IPS-15b (cell line): Measurements from ENCODE around the gene RAB40AL.
A peak's percentile ranks its signal among the peaks of the same experiment; 100 is the strongest.
"Not testable (repeated sequence)": the region's sequence is repeated elsewhere in the genome, so short reads cannot be mapped to it uniquely, and the experiment has no call there.

Experiments
- H3K27me3 ChIP-seq: one replicate; pipeline ENCODE4 v1.6.1; 2013; ENCODE audit warnings: low read length; ENCODE audit not compliant: control insufficient read depth, insufficient read depth
- H3K36me3 ChIP-seq: one replicate; pipeline ENCODE4 v1.6.1; 2013; ENCODE audit warnings: low read length; ENCODE audit not compliant: control insufficient read depth, insufficient read depth
- H3K4me1 ChIP-seq: one replicate; pipeline ENCODE4 v1.6.1; 2013; ENCODE audit warnings: mild to moderate bottlenecking, low read length; ENCODE audit not compliant: control insufficient read depth, insufficient read depth
- H3K4me3 ChIP-seq: one replicate; pipeline ENCODE4 v1.5.1; 2013; ENCODE audit warnings: low read depth, low read length
- H3K9ac ChIP-seq: one replicate; pipeline ENCODE4 v1.6.1; 2013; ENCODE audit warnings: low read depth, mild to moderate bottlenecking, low read length
- H3K9me3 ChIP-seq: one replicate; pipeline ENCODE4 v1.6.1; 2013; ENCODE audit warnings: mild to moderate bottlenecking, low read length; ENCODE audit not compliant: control insufficient read depth, insufficient read depth

RAB40AL gene, protein sequence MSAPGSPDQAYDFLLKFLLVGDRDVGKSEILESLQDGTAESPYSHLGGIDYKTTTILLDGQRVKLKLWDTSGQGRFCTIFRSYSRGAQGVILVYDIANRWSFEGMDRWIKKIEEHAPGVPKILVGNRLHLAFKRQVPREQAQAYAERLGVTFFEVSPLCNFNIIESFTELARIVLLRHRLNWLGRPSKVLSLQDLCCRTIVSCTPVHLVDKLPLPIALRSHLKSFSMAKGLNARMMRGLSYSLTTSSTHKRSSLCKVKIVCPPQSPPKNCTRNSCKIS

DNA sequence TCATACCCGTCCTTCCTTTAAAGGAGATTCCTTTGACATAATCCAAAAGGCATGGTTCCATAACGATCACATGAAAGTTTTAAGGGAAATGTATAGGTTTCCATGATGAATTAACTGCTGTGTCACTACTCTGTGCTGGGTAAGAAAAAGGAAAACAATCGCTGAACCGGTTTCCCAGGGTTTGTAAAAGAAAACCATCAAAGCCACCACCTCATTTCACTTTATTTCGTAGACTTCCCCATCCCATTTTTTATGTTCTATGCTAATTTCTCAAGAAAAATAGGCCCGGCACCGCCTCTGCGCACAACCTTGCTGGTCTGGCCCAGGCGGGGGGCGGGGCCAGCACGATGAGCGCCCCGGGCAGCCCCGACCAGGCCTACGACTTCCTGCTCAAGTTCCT is at the start of gene RAB40AL:
TSS of gene RAB40AL (plus strand) at position 301 of the 400 bp plus-strand sequence. CDS start at position 348, 47 bp downstream.
- not testable (repeated sequence) for H3K36me3 ChIP-seq, H3K27me3 ChIP-seq, H3K9me3 ChIP-seq, H3K4me3 ChIP-seq, H3K9ac ChIP-seq, H3K4me1 ChIP-seq

DNA sequence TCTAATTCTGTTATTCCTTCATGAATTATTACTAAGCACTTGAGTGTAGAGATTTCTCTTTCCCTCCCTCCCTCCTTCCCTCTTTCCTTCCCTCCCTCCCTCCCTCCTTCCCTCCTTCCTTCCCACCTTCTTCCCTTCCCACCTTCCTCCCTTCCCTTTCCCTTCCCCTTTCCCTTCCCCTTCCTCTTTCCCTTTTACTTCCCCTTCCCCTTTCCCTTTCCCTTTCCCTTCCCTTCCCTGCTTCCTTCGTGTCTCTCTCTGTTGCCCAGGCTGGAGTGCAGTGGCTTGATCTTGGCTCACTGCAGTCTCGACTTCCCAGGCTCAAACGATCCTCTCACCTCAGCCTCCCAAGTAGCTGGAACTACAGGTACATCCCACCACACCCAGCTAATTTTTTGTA is 49.4 kb upstream of the RAB40AL start:
- Histone ChIP-seq H3K4me1 (no peaks in the 10 kb centered on the region), H3K4me3 (no peak overlapping the region), H3K9me3 (peaks cover 3% of the 10 kb centered on the region), H3K9ac (no peak overlapping the region), H3K36me3 (no peaks in the 10 kb centered on the region), H3K27me3 (no peaks in the 10 kb centered on the region)

DNA sequence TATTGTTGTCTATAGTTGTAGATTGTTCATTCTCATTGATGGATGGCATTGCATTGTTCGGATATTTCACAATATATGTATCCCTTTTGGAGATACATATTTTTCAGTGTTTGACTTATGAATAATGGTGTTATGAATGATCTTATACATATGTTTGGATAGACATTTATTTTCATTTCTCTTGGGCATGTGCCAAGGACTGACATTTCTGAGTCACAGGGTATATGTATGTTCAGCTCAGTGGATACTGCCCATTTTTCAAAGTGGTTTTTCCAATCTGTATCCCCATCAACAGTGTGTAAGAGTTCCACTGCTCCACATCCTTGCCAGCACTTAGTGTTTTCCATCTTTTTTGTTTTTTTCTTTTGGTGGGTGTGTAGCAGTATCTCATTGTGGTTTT is 45.0 kb upstream of the RAB40AL start:
- no peaks in the 10 kb centered on the region for H3K4me1 ChIP-seq
- H3K9ac ChIP-seq = no peak overlapping the region
- H3K9me3 ChIP-seq = peaks cover 3% of the 10 kb centered on the region
- H3K36me3 ChIP-seq = no peaks in the 10 kb centered on the region
- no peaks in the 10 kb centered on the region for H3K27me3 ChIP-seq
- H3K4me3 ChIP-seq = no peak overlapping the region

DNA sequence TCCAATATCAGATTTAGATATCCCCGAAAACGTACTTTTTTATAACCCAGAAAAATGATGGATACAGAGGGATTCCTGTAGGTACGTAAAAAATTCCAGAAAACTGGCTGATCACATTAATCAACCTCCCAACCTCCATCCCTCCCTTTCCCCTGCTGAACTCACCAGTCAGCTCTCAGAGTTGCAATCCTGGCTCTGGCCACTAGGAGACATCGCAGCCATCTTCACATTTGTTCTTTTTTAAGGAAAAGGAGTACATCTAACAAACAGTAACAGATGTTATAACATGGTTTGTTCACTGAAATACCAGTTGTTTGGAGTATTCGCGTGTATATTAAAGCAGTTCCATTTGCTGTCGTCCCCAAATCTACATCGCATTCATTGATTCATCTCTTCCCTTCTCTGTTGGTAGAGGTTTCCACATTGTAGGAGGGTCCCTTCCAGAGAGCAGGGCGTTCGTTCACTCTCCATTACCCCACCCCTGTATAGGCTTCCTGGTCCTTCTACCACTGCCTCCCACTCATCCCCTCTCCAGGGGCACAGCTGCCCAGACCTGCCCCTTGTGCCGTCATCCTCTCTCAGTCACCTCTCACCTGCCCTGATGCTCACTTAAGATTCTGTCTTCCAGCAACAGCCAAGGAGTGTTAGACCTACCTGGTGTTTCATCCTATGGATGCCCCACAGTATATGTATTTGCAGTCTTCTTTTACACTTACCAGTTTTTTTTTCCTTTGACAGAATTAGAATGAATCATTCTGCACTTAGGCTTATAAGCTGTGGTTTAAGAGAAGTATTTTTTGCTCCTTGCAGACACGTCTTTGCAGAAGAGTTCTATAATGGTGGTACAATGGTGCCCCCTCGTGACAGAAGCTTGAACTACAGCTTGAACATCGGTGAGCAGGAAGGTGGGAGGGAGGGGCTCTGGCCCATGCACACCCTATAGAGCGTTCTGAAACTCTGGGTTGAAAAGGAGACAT is 36.8 kb upstream of the RAB40AL start:
- Histone ChIP-seq H3K9me3 (no peaks in the 10 kb centered on the region), H3K36me3 (no peaks in the 10 kb centered on the region), H3K27me3 (no peaks in the 10 kb centered on the region), H3K4me1 (no peaks in the 10 kb centered on the region), H3K9ac (no peak overlapping the region), H3K4me3 (no peak overlapping the region)

DNA sequence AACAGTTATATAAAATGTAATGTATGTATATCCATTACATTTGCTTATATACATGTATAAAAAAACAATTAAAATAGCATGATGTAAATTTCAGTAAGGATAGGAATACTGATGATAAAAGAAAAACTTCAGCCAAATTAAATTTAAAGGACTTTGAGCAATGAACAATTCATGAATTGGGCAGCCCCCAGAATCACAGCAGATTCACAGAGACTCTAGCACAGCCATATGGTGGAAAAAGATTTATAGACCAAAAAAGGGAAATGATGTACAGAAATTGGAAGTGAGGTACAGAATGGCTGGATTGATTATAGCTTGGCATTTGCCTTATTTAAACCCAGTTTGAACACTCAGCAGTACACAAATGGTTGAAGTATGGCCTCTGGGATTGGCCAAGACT is 34.7 kb upstream of the RAB40AL start:
- Histone ChIP-seq H3K4me1 (no peaks in the 10 kb centered on the region), H3K9ac (no peak overlapping the region), H3K36me3 (no peaks in the 10 kb centered on the region), H3K4me3 (no peak overlapping the region), H3K27me3 (no peaks in the 10 kb centered on the region), H3K9me3 (peaks cover 3% of the 10 kb centered on the region)

DNA sequence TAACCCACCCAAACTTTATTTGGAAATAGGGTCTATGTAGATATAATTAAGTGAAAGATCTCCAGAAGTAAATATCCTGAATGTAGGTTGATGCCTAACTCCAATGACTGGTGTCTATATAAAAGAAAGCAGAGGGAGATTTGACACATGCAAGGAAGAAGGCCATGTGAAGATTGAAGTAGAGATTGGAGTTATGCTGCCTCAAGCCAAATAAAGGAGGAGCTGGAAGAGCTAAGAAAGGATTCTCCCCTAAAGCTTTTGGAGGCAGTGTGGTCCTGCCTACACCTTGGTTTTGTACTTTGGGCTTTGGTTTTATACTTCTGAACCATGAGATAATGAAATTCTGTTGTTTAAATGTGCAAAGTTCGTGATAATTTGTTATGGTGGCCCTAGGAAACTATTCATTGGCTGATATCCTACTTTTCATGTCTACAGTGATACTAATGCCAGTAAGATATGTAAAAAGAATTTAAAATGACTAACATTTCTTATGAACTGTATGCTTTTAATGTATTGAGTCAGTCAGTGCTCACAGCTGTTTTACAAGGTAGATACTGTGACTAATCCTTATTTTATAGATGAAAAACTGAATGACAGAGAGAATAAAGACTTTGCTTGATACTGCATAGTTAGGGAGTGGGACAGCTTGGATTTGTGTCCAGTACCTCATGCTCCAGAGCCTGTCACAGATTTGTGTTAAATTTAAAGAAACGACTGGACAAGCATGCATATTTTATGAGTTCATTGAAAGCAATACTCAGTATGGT is 5.9 kb upstream of the RAB40AL start:
- no peaks in the 10 kb centered on the region for H3K4me1 ChIP-seq
- H3K36me3 ChIP-seq = no peaks in the 10 kb centered on the region
- no peak overlapping the region for H3K9ac ChIP-seq
- no peak overlapping the region for H3K4me3 ChIP-seq
- no peaks in the 10 kb centered on the region for H3K27me3 ChIP-seq
- no peaks in the 10 kb centered on the region for H3K9me3 ChIP-seq

DNA sequence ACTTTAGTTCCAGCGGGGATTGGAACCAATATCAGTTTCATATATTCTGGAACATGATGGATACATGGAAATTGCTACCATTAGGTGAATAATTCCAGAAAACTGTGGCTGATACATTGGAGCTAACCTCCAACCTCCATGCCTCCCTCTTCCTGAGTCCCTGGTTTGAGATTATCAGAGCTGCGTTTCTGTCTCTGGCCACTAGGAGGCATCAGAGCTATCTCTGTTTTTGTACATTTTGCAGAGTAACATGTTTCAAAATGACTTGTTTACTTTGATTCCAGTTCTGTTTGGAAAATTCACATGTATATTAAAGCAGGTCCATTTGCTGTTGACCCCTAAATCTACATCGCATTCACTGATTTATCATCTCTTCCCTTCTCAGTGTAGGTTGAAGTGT is 2.4 kb upstream of the RAB40AL start:
- no peaks in the 10 kb centered on the region for H3K9me3 ChIP-seq
- no peaks in the 10 kb centered on the region for H3K4me1 ChIP-seq
- no peak overlapping the region for H3K9ac ChIP-seq
- H3K36me3 ChIP-seq = no peaks in the 10 kb centered on the region
- H3K27me3 ChIP-seq = no peaks in the 10 kb centered on the region
- no peak overlapping the region for H3K4me3 ChIP-seq

DNA sequence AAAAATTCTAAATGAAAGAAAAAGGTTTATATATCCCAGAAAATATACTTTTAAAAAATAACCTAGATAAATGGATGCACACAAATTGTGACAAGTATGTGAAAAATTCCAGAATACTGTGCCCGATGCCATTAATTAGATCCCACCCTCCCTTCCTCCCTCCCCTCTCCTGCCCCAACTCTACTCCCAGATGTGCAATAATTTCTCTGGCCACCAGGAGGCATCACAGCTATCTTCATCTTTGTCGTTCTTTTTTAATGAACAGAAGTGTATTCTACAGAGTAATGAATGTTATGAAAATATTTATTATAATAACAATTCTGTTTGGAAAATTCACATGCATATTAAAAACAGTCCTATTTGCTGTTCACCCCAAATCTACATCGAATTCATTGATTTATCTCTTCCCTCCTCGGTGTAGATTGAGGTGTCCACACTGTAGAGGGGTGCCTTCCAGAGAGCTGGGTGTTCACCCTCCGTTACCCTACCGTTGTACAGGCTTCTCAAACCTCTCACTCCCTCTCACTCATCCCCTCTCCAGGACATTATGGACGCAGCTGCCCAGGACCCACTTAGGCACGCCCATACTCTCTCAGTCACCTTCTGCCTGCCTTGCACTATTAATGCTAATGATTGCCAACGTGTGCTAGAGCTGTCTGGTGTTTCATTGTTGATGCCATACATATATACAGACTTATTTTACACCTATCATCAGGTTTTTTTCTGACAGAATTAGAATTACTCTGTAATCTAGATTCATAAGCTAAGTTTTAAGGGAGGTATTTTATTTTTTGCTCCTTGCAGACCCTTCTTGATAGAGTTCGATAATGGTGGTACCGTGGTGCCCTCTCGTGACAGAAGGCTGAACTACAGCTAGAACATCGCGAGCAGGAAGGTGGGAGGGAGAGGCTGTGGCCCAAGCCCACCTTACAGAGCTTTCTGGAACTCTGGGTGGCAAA is 14.1 kb downstream of the RAB40AL start:
- Histone ChIP-seq H3K36me3 (no peaks in the 10 kb centered on the region), H3K9ac (peak overlapping the region; percentile 4), H3K9me3 (no peaks in the 10 kb centered on the region), H3K27me3 (no peaks in the 10 kb centered on the region), H3K4me1 (no peaks in the 10 kb centered on the region), H3K4me3 (peak overlapping the region; percentile 44)

DNA sequence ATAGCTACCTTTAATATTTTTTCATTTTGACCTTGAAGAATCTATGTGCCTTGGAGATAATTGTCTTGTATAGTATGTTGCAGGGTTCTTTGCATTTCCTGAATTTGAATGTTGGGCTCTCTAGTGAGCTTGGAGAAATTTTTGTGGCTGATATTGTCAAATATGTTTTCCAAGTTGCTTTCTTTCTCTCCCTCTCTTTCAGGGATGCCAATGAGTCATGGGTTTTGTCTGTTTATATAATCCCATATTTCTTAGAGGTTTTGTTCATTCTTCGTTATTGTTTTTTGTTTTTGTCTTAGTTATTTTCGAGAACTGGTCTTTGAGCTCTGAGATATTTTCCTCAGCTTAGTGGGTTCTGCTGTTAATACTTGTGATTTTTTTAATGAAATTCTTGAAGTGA is 20.7 kb downstream of the RAB40AL start:
- Histone ChIP-seq H3K4me3 (no peak overlapping the region), H3K9ac (no peak overlapping the region), H3K4me1 (no peaks in the 10 kb centered on the region), H3K27me3 (no peaks in the 10 kb centered on the region), H3K36me3 (no peaks in the 10 kb centered on the region), H3K9me3 (peaks cover under 1% of the 10 kb centered on the region)

DNA sequence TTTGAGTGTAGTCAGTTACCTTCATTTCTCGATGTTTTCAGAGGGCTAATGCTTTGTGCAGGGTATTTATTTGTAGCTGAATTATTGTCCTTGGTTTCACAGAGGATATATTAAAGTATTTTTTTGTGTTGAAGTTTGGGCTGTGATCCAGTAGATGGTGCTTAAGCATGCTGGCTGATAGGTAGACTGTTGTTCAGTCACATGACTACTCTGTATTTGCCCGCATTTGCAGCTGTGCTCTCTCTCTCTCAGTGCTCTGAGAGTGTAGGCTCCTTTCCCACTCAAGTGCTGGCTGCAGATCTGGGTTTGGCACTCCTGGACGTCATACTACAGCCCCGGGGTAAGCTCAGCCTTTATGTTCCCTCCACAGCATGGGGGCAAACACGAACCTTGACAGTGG is 21.7 kb downstream of the RAB40AL start:
- H3K4me1 ChIP-seq = no peaks in the 10 kb centered on the region
- no peaks in the 10 kb centered on the region for H3K36me3 ChIP-seq
- no peak overlapping the region for H3K9ac ChIP-seq
- H3K4me3 ChIP-seq = no peak overlapping the region
- peaks cover 3% of the 10 kb centered on the region for H3K9me3 ChIP-seq
- no peaks in the 10 kb centered on the region for H3K27me3 ChIP-seq

DNA sequence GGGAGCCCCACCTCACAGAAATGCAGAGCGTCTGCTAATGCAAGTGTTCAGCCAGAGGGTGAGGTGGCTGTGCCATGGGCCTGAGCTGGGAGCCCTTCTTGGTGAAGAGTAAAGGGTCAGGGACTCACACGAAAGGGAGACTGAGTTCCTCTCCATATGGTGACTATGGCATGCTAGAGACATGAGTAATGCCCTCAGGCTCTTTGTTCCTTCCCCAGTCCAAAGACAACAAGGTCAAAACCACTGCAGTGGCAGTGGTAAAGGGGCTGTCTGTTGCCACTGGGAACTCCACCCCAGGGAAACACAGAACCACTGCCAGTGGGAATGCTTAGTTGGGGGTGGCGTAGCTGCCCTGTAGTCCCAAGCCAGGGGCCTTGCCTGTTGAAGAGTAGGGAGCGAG is 22.4 kb downstream of the RAB40AL start:
- H3K27me3 ChIP-seq = no peaks in the 10 kb centered on the region
- H3K4me1 ChIP-seq = no peaks in the 10 kb centered on the region
- no peaks in the 10 kb centered on the region for H3K36me3 ChIP-seq
- no peak overlapping the region for H3K9ac ChIP-seq
- peaks cover 3% of the 10 kb centered on the region for H3K9me3 ChIP-seq
- no peak overlapping the region for H3K4me3 ChIP-seq
